H9 (cell line): ENCODE results near the gene CD79B. TPM values are rescaled to one million over a fixed set of nuclear protein-coding genes. Genes with fewer than 3 reads are reported as not detected.

Source experiments
- DNase-seq: peaks from one replicate; pipeline ENCODE4 v3.0.0-alpha.2; 2017
- H2AFZ ChIP-seq: one replicate; pipeline ENCODE4 v1.6.1; 2013; ENCODE audit warnings: mild to moderate bottlenecking, low read length, control low read depth, moderate library complexity
- H2AK5ac ChIP-seq: 2 replicates; pipeline ENCODE4 v1.6.1; 2013; ENCODE audit warnings: low read length, control low read depth, mixed read lengths; ENCODE audit not compliant: insufficient read length
- H2BK120ac ChIP-seq: one replicate; pipeline ENCODE4 v1.6.1; 2013; ENCODE audit warnings: low read depth, mild to moderate bottlenecking, low read length, control low read depth, inconsistent platforms; ENCODE audit not compliant: poor library complexity, severe bottlenecking
- H2BK12ac ChIP-seq: 2 replicates; pipeline ENCODE4 v1.6.1; 2013; ENCODE audit warnings: low read length, control low read depth, mixed read lengths, low read depth; ENCODE audit not compliant: insufficient read length
- H2BK15ac ChIP-seq: 2 replicates; pipeline ENCODE4 v1.6.1; 2013; ENCODE audit warnings: low read depth, low read length, control low read depth
- H2BK20ac ChIP-seq: one replicate; pipeline ENCODE4 v1.6.1; 2013; ENCODE audit warnings: low read depth, mild to moderate bottlenecking, low read length, control low read depth, inconsistent platforms; ENCODE audit not compliant: poor library complexity, severe bottlenecking
- H2BK5ac ChIP-seq: 2 replicates; pipeline ENCODE4 v1.6.1; 2013; ENCODE audit warnings: low read length, control low read depth, mixed read lengths; ENCODE audit not compliant: insufficient read length
- H3K14ac ChIP-seq: 2 replicates; pipeline ENCODE4 v1.6.1; 2013; ENCODE audit warnings: low read length, control low read depth; ENCODE audit not compliant: insufficient read depth
- H3K18ac ChIP-seq: 2 replicates; pipeline ENCODE4 v1.6.1; 2013; ENCODE audit warnings: low read depth, mild to moderate bottlenecking, mixed read lengths, low read length, control low read depth; ENCODE audit not compliant: insufficient read length
- H3K23ac ChIP-seq: 2 replicates; pipeline ENCODE4 v1.6.1; 2013; ENCODE audit warnings: low read length, control low read depth, mixed read lengths, low read depth; ENCODE audit not compliant: insufficient read length
- H3K23me2 ChIP-seq: 2 replicates; pipeline ENCODE4 v1.6.1; 2013; ENCODE audit warnings: low read depth, mild to moderate bottlenecking, mixed read lengths, low read length, control low read depth; ENCODE audit not compliant: insufficient read length, poor library complexity, severe bottlenecking
- H3K27ac ChIP-seq: 2 replicates; pipeline ENCODE4 v1.5.1; 2013; ENCODE audit warnings: low read length, control low read depth, mixed read lengths, low read depth; ENCODE audit not compliant: insufficient read length
- H3K27me3 ChIP-seq: 2 replicates; pipeline ENCODE4 v1.6.1; 2013; ENCODE audit warnings: low read length, control low read depth, inconsistent platforms; ENCODE audit not compliant: insufficient read depth
- H3K4ac ChIP-seq: 2 replicates; pipeline ENCODE4 v1.6.1; 2013; ENCODE audit warnings: low read depth, mild to moderate bottlenecking, control low read depth, inconsistent platforms, low read length, moderate library complexity
- H3K4me1 ChIP-seq: 2 replicates; pipeline ENCODE4 v1.6.1; 2013; ENCODE audit warnings: low read length, control low read depth, inconsistent platforms; ENCODE audit not compliant: insufficient read depth
- H3K4me2 ChIP-seq: 2 replicates; pipeline ENCODE4 v1.6.1; 2013; ENCODE audit warnings: low read length, control low read depth, mixed read lengths; ENCODE audit not compliant: insufficient read length, insufficient read depth
- H3K56ac ChIP-seq: 2 replicates; pipeline ENCODE4 v1.6.1; 2013; ENCODE audit warnings: low read depth, mild to moderate bottlenecking, mixed read lengths, low read length, control low read depth; ENCODE audit not compliant: insufficient read length
- H3K79me1 ChIP-seq: 2 replicates; pipeline ENCODE4 v1.6.1; 2013; ENCODE audit warnings: low read depth, mild to moderate bottlenecking, moderate library complexity, low read length, control low read depth, inconsistent platforms; ENCODE audit not compliant: insufficient read depth, poor library complexity, severe bottlenecking
- H3K79me2 ChIP-seq: 2 replicates; pipeline ENCODE4 v1.6.1; 2013; ENCODE audit warnings: low read length, control low read depth, inconsistent platforms; ENCODE audit not compliant: insufficient read depth
- H3K9ac ChIP-seq: 2 replicates; pipeline ENCODE4 v1.6.1; 2013; ENCODE audit warnings: low read length, control low read depth, mixed read lengths; ENCODE audit not compliant: insufficient read length; ENCODE audit errors: extremely low read depth
- H3K9me3 ChIP-seq: one replicate; pipeline ENCODE4 v1.6.1; 2013; ENCODE audit warnings: low read depth, low read length, inconsistent platforms; ENCODE audit not compliant: control insufficient read depth
- H3T11ph ChIP-seq: one replicate; pipeline ENCODE4 v1.6.1; 2013; ENCODE audit warnings: mild to moderate bottlenecking, low read length, control low read depth, inconsistent platforms
- H4K20me1 ChIP-seq: one replicate; pipeline ENCODE4 v1.6.1; 2013; ENCODE audit not compliant: control insufficient read depth, insufficient read length, insufficient read depth
- H4K5ac ChIP-seq: 2 replicates; pipeline ENCODE4 v1.6.1; 2013; ENCODE audit warnings: low read depth, mild to moderate bottlenecking, mixed read lengths, low read length, control low read depth; ENCODE audit not compliant: insufficient read length
- H4K8ac ChIP-seq: replicated peaks from 2 replicates; pipeline ENCODE4 v1.6.1; 2013; ENCODE audit warnings: low read length, control low read depth, mixed read lengths, low read depth; ENCODE audit not compliant: insufficient read length
- H4K91ac ChIP-seq: 2 replicates; pipeline ENCODE4 v1.6.1; 2013; ENCODE audit warnings: low read depth, mild to moderate bottlenecking, moderate library complexity, mixed read lengths, low read length, control low read depth; ENCODE audit not compliant: insufficient read length
- H3K27ac Mint-ChIP-seq, 3 experiments: 2 replicates in 2 of 3; 3 replicates in 1 of 3; pipeline ENCODE4 v1.8.0; 2020 to 2021; ENCODE audit warnings: mixed read lengths in 3 of 3, mild to moderate bottlenecking in 1 of 3, moderate library complexity in 1 of 3
- H3K27me3 Mint-ChIP-seq: 2 replicates; pipeline ENCODE4 v1.8.0; 2021; ENCODE audit warnings: low read depth, mild to moderate bottlenecking, moderate library complexity, mixed read lengths
- H3K36me3 Mint-ChIP-seq, 3 experiments: 2 replicates in 2 of 3; 3 replicates in 1 of 3; pipeline ENCODE4 v1.8.0; 2020 to 2021; ENCODE audit warnings: low read depth in 3 of 3, mixed read lengths in 3 of 3; ENCODE audit not compliant: insufficient read depth in 1 of 3
- H3K4me1 Mint-ChIP-seq, 2 experiments: 2 replicates each; pipeline ENCODE4 v1.8.0; 2020; ENCODE audit warnings: mixed read lengths in 2 of 2
- H3K4me3 Mint-ChIP-seq, 2 experiments: 2 replicates in 1 of 2; 3 replicates in 1 of 2; pipeline ENCODE4 v1.8.0; 2020 to 2021; ENCODE audit warnings: mild to moderate bottlenecking in 2 of 2, mixed read lengths in 2 of 2, moderate library complexity in 1 of 2
- H3K9me3 Mint-ChIP-seq, 2 experiments: 2 replicates in 1 of 2; 3 replicates in 1 of 2; pipeline ENCODE4 v1.8.0; 2020; ENCODE audit warnings: mild to moderate bottlenecking in 2 of 2, mixed read lengths in 2 of 2, moderate library complexity in 1 of 2
- WGBS: extraction: QIAGEN DNeasy Blood & Tissue Kit; methylation state at CpG from one replicate; pipeline ENCODE4 v1.1.7; 2013; ENCODE audit warnings: missing lambda C conversion rate, low lambda C conversion rate, mixed read lengths; ENCODE audit not compliant: insufficient read length; ENCODE audit errors: extremely low coverage; 5-methylcytosine and 5-hydroxymethylcytosine counted together
- total RNA-seq: library from RNA; stranded (reverse); gene quantifications from 2 replicates; pipeline ENCODE4 v1.2.1, GENCODE V29; 2021
- TF ChIP-seq, protein P1 (sequence below): fragments of 200-600 bp; sonication (generic); conservative IDR thresholded peaks from 3 replicates; pipeline ENCODE4 v1.8.0; 2021; ENCODE audit warnings: antibody characterized with exemption, mild to moderate bottlenecking

CD79B gene
- total RNA-seq, 1 experiment from 2014 or later: 0.96 TPM

DNA sequence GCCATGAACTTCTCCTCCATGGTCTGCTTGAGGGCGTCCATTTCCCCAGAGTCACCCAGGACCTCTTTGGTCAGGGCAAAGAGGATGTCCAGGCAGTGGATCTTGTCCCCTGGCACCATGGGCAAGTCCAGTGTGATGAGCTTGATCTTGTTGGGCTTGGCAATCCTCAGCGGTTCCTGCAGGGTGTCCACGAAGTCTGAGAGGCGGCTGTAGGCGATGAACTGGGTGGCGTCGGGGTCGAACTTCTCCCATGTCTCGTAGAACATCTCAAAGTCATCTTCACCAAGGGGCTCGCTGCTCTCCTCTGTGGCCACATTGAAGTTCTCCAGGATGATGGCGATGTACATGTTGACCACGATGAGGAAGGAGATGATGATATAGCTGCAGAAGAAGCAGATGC is 9.0 kb upstream of the CD79B start:
- WGBS: no CpG with 5 or more reads among the region's 12 CpGs
- Histone ChIP-seq H2AFZ (no peak overlapping the region), H3K56ac (no peak overlapping the region), H3K79me1 (no peaks in the 10 kb centered on the region), H3K23me2 (no peaks in the 10 kb centered on the region), H4K5ac (no peak overlapping the region), H2BK12ac (no peak overlapping the region), H4K8ac (no peak overlapping the region), H3K4me2 (no peak overlapping the region), H2BK120ac (no peak overlapping the region), H3K18ac (no peak overlapping the region), H3T11ph (no peak overlapping the region), H2BK5ac (no peak overlapping the region), H2BK15ac (no peak overlapping the region), H4K20me1 (no peaks in the 10 kb centered on the region), H3K4me1 (no peaks in the 10 kb centered on the region), H3K9me3 (no peaks in the 10 kb centered on the region), H3K27ac (no peak overlapping the region), H3K9ac (no peak overlapping the region), H3K4ac (no peak overlapping the region), H3K79me2 (no peaks in the 10 kb centered on the region), H2AK5ac (no peak overlapping the region), H3K14ac (no peak overlapping the region; the same call in 1 of the 2 replicates), H4K91ac (no peak overlapping the region), H3K23ac (no peak overlapping the region), H3K27me3 (no peaks in the 10 kb centered on the region), H2BK20ac (no peak overlapping the region)
- DNase-seq: no peak
- TF ChIP-seq, protein P1, sequence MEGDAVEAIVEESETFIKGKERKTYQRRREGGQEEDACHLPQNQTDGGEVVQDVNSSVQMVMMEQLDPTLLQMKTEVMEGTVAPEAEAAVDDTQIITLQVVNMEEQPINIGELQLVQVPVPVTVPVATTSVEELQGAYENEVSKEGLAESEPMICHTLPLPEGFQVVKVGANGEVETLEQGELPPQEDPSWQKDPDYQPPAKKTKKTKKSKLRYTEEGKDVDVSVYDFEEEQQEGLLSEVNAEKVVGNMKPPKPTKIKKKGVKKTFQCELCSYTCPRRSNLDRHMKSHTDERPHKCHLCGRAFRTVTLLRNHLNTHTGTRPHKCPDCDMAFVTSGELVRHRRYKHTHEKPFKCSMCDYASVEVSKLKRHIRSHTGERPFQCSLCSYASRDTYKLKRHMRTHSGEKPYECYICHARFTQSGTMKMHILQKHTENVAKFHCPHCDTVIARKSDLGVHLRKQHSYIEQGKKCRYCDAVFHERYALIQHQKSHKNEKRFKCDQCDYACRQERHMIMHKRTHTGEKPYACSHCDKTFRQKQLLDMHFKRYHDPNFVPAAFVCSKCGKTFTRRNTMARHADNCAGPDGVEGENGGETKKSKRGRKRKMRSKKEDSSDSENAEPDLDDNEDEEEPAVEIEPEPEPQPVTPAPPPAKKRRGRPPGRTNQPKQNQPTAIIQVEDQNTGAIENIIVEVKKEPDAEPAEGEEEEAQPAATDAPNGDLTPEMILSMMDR: no peak
- peaks cover 3% of the 10 kb centered on the region for H3K27me3 Mint-ChIP-seq
- no peaks in the 10 kb centered on the region for H3K9me3 Mint-ChIP-seq
- no peak overlapping the region for H3K27ac Mint-ChIP-seq
- H3K4me1 Mint-ChIP-seq: peaks cover 6 to 20% of the 10 kb centered on the region in 2 experiments
- H3K36me3 Mint-ChIP-seq: peaks cover 9 to 26% (median 11%) of the 10 kb centered on the region in 3 experiments; a peak in 6 of 7 replicates
- H3K4me3 Mint-ChIP-seq: no peak overlapping the region
